Neural cell (in vitro differentiated cells): ENCODE data around the gene PRXL2A.

Source experiments
- CTCF ChIP-seq: fragments of 450-650 bp; IDR thresholded peaks from 2 replicates; pipeline ENCODE4 v1.5.1; 2014; ENCODE audit warnings: antibody characterized with exemption, mild to moderate bottlenecking, moderate library complexity; ENCODE audit not compliant: poor library complexity, severe bottlenecking
- EZH2 ChIP-seq: fragments of 200-600, 300-800 bp; shearing (Covaris generic), sonication (generic); IDR thresholded peaks from 2 replicates; pipeline ENCODE4 v1.6.1; 2014; ENCODE audit warnings: antibody characterized with exemption, low read length, borderline replicate concordance, mild to moderate bottlenecking; ENCODE audit not compliant: insufficient read depth, poor library complexity, severe bottlenecking
- MXI1 ChIP-seq: fragments of 450-650 bp; conservative IDR thresholded peaks from 2 replicates; pipeline ENCODE4 v1.6.1; 2014; ENCODE audit warnings: antibody characterized with exemption, mild to moderate bottlenecking; ENCODE audit not compliant: poor library complexity, severe bottlenecking
- POLR2AphosphoS5 ChIP-seq: IDR thresholded peaks from 2 replicates; pipeline ENCODE4 v1.6.1; 2012
- REST ChIP-seq: IDR thresholded peaks from 2 replicates; pipeline ENCODE4 v1.6.1; 2012; ENCODE audit warnings: borderline replicate concordance

GRCh38 chr10:80458263-80458625 is 49.9 kb downstream of the PRXL2A start:
- TF ChIP-seq CTCF = no peak
- no peak for TF ChIP-seq REST
- no peak for TF ChIP-seq POLR2AphosphoS5
- TF ChIP-seq EZH2 = no peak
- no peak for TF ChIP-seq MXI1
